Endothelial cell of umbilical vein (primary cell): Measurements from ENCODE around the gene VDR. TPM values are rescaled to one million over a fixed set of nuclear protein-coding genes. Genes with fewer than 3 reads are reported as not detected.

Experiments
- BruUV-seq: library from RNA; stranded (reverse); fragments of 400-500 nt; replicated peaks from 2 replicates; lab custom pipeline; 2021; lab: Mats Ljungman, UMichigan
- CTCF ChIA-PET: fragments of 300-600, 350-600 bp; sonication (Branson Sonifier 250); formaldehyde crosslinking; loops from one replicate; lab custom pipeline; 2021; ENCODE audit warnings: antibody characterized with exemption, inconsistent platforms; lab: Charles Lee
- POLR2A ChIA-PET: fragments of 300-600, 350-600 bp; sonication (Branson Sonifier 250); formaldehyde crosslinking; loops from one replicate; lab custom pipeline; 2021; ENCODE audit warnings: antibody characterized with exemption, inconsistent platforms; lab: Charles Lee
- DNase-seq: peaks from one replicate; pipeline ENCODE4 v3.0.0-alpha.2; 2011; ENCODE audit warnings: low read depth, low spot score
- FAIRE-seq: peaks from 2 replicates; lab custom pipeline; 2011; peaks lifted over from hg19 to GRCh38; lab: Jason Lieb, UNC
- H2AFZ ChIP-seq: 2 replicates; pipeline ENCODE4 v1.6.0; 2012; ENCODE audit warnings: low read depth, low read length, control low read depth, inconsistent platforms
- H3K27ac ChIP-seq: 2 replicates; pipeline ENCODE4 v1.5.1; 2011; ENCODE audit warnings: low read depth, mild to moderate bottlenecking, control low read depth, low read length, moderate library complexity; ENCODE audit not compliant: insufficient read depth
- H3K27me3 ChIP-seq, 2 experiments: 2 replicates each; pipeline versions ENCODE4 v1.6.0 to v1.6.1; 2011; ENCODE audit warnings: low read length in 2 of 2, mixed read lengths in 1 of 2; ENCODE audit not compliant: control insufficient read depth in 2 of 2, insufficient read depth in 2 of 2
- H3K36me3 ChIP-seq, 2 experiments: 2 replicates in 1 of 2; 3 replicates in 1 of 2; pipeline ENCODE4 v1.5.1; 2011; ENCODE audit warnings: low read length in 2 of 2, mild to moderate bottlenecking in 1 of 2, moderate library complexity in 1 of 2; ENCODE audit not compliant: control insufficient read depth in 2 of 2, insufficient read depth in 2 of 2; ENCODE audit errors: extremely low read depth in 1 of 2
- H3K4me1 ChIP-seq: 3 replicates; pipeline ENCODE4 v1.5.1; 2011; ENCODE audit warnings: mild to moderate bottlenecking, low read length; ENCODE audit not compliant: control insufficient read depth, insufficient read depth; ENCODE audit errors: extremely low read depth
- H3K4me2 ChIP-seq: 2 replicates; pipeline ENCODE4 v1.6.1; 2011; ENCODE audit warnings: low read length, control low read depth, mixed read lengths; ENCODE audit not compliant: insufficient read depth
- H3K4me3 ChIP-seq, 3 experiments: fragments of 200-600 bp in 1 of 3; sonication (generic), shearing (Covaris generic) in 1 of 3; replicated peaks in 1 of 3; 2 replicates each; pipeline ENCODE4 v1.5.1; 2011 to 2016; ENCODE audit warnings: control low read depth in 3 of 3, low read length in 3 of 3, mild to moderate bottlenecking in 2 of 3, inconsistent platforms in 1 of 3, low read depth in 1 of 3, moderate library complexity in 1 of 3; ENCODE audit not compliant: insufficient read depth in 1 of 3
- H3K79me2 ChIP-seq: 2 replicates; pipeline ENCODE4 v1.6.0; 2012; ENCODE audit warnings: low read length, inconsistent platforms; ENCODE audit not compliant: control insufficient read depth, insufficient read depth
- H3K9ac ChIP-seq: replicated peaks from 2 replicates; pipeline ENCODE3; 2011; ENCODE audit warnings: low read length, control low read depth; ENCODE audit not compliant: insufficient read depth; ENCODE audit errors: extremely low read depth
- H3K9me1 ChIP-seq: replicated peaks from 3 replicates; pipeline ENCODE4 v1.6.0; 2011; ENCODE audit warnings: mild to moderate bottlenecking, low read length; ENCODE audit not compliant: control insufficient read depth, insufficient read depth; ENCODE audit errors: extremely low read depth
- H3K9me3 ChIP-seq: replicated peaks from 2 replicates; pipeline ENCODE4 v1.5.1; 2012; ENCODE audit warnings: low read length, inconsistent platforms; ENCODE audit not compliant: control insufficient read depth, insufficient read depth
- H4K20me1 ChIP-seq: replicated peaks from 2 replicates; pipeline ENCODE3; 2011; ENCODE audit warnings: mild to moderate bottlenecking, low read length; ENCODE audit not compliant: control insufficient read depth, insufficient read depth; ENCODE audit errors: extremely low read depth
- CTCF ChIP-seq, 2 donors: IDR thresholded peaks; 1 replicate in 1 of 2; 2 replicates in 1 of 2; pipeline ENCODE4 v1.5.1; 2011; ENCODE audit warnings: low read length in 2 of 2, mild to moderate bottlenecking in 2 of 2, moderate library complexity in 2 of 2, control low read depth in 1 of 2, inconsistent platforms in 1 of 2, low read depth in 1 of 2; ENCODE audit not compliant: insufficient read depth in 1 of 2; ENCODE audit errors: extremely low read depth in 1 of 2
- EZH2 ChIP-seq: IDR thresholded peaks from 2 replicates; pipeline ENCODE4 v1.6.1; 2012; ENCODE audit warnings: borderline replicate concordance, low read depth, mild to moderate bottlenecking, moderate library complexity, low read length, inconsistent platforms; ENCODE audit not compliant: severe bottlenecking
- FOS ChIP-seq: IDR thresholded peaks from 2 replicates; pipeline ENCODE4 v1.6.1; 2011; ENCODE audit warnings: mild to moderate bottlenecking, low read length, moderate library complexity, borderline replicate concordance; ENCODE audit not compliant: insufficient read depth
- GATA2 ChIP-seq: IDR thresholded peaks from 2 replicates; pipeline ENCODE4 v1.7.0; 2011; ENCODE audit warnings: low read depth, mild to moderate bottlenecking, moderate library complexity, mixed read lengths, low read length; ENCODE audit not compliant: insufficient read length, insufficient read depth
- JUN ChIP-seq: IDR thresholded peaks from 2 replicates; pipeline ENCODE4 v1.6.1; 2011; ENCODE audit warnings: borderline replicate concordance, low read depth; ENCODE audit not compliant: insufficient read length, insufficient read depth
- MAX ChIP-seq: IDR thresholded peaks from 2 replicates; pipeline ENCODE4 v1.6.1; 2011; ENCODE audit not compliant: insufficient read depth, insufficient read length
- MYC ChIP-seq: IDR thresholded peaks from one replicate; pipeline ENCODE4 v1.6.1; 2011; ENCODE audit warnings: mild to moderate bottlenecking, low read depth, low read length
- POLR2A ChIP-seq: IDR thresholded peaks from 2 replicates; pipeline ENCODE4 v1.6.1; 2012; ENCODE audit warnings: low read depth, mild to moderate bottlenecking, control low read depth, low read length
- POLR2AphosphoS5 ChIP-seq: IDR thresholded peaks from 2 replicates; pipeline ENCODE4 v1.6.1; 2012; ENCODE audit warnings: low read depth, mild to moderate bottlenecking, control low read depth, low read length, moderate library complexity; ENCODE audit not compliant: insufficient read depth
- dilution Hi-C: fragments of 300-500 bp; cut with MboI; formaldehyde crosslinking; loops from one replicate; pipeline ENCODE4 v1.15.0; 2019; ENCODE audit warnings: low sequenced_read_pairs; ENCODE audit not compliant: extremely low pct_ligation_motif_present
- intact Hi-C: fragments of 100-400 bp; cut with micrococcal nuclease; formaldehyde crosslinking; loops from one replicate; pipeline ENCODE4 v1.10.0; 2022
- polyA plus RNA-seq, 4 experiments: library from polyadenylated mRNA; depleted of rRNA in 3 of 4; stranded (reverse) in 3 of 4; unstranded in 1 of 4; fragments of >200 nt; gene quantifications; 2 replicates each; pipeline versions ENCODE4 v1.2.1 to v1.2.3, GENCODE V29; 2011 to 2012; ENCODE audit warnings: missing spikeins in 1 of 4
- total RNA-seq: library from RNA; stranded (reverse); gene quantifications from 2 replicates; pipeline ENCODE4 v1.2.3, GENCODE V29; 2021

The VDR gene
- total and polyA plus RNA-seq, 2 donors (not counting 3 experiments of a cell fraction or from before 2014, with no cell fraction given) = 0.73 to 0.91 TPM

GRCh38 chr12:47862167-47862750, 42.5 kb downstream of the VDR start:
- FAIRE-seq = no peak
- CTCF ChIA-PET = interaction anchor here (1.0 kb wide), 1 partner anchor 24 kb away, joined by 3 read pairs; no protein-coding TSS in a partner anchor
- no TSS peak for BruUV-seq

More at GRCh38 chr12:47862167-47862750, 42.5 kb downstream of the VDR start:
- Histone ChIP-seq H2AFZ (no peak overlapping the region), H3K27me3 (no peaks in the 10 kb centered on the region), H3K9ac (no peak overlapping the region), H3K9me3 (no peaks in the 10 kb centered on the region), H4K20me1 (no peaks in the 10 kb centered on the region), H3K36me3 (no peaks in the 10 kb centered on the region), H3K79me2 (no peaks in the 10 kb centered on the region), H3K4me1 (no peaks in the 10 kb centered on the region), H3K4me2 (no peak overlapping the region), H3K4me3 (no peak overlapping the region), H3K9me1 (no peaks in the 10 kb centered on the region), H3K27ac (no peak overlapping the region)
- dilution Hi-C loops = no loop called here
- intact Hi-C loops = no loop called here
- DNase-seq = no peak
- POLR2A ChIA-PET = no interaction called here
- no peak for TF ChIP-seq POLR2A
- no peak for TF ChIP-seq EZH2
- TF ChIP-seq POLR2AphosphoS5 = no peak
- TF ChIP-seq CTCF (IDR thresholded peaks at IDR 0.05; ENCODE audit: extremely low read depth in 1 of 2, insufficient read depth in 1 of 2, low read depth in 1 of 2, low read length in 2 of 2) = no peak
- no peak for TF ChIP-seq MYC
- no peak for TF ChIP-seq MAX
- TF ChIP-seq FOS = no peak
- TF ChIP-seq JUN = no peak
- no peak for TF ChIP-seq GATA2
